ENCODE measurements around the gene COG5.

The COG5 gene

GRCh38 chr7:107313355-107313754, 250.4 kb downstream of the COG5 start:
- Histone ChIP-seq H3K4me3 (ENCODE audit: low read depth, low read length) (no peak overlapping the region), H3K9me3 (ENCODE audit: control insufficient read depth, insufficient read depth, low read length) (no peaks in the 10 kb centered on the region), H3K27me3 (ENCODE audit: control insufficient read depth, insufficient read depth, low read length) (no peaks in the 10 kb centered on the region), H3K36me3 (ENCODE audit: control insufficient read depth, insufficient read depth, low read length) (no peaks in the 10 kb centered on the region), H3K9ac (ENCODE audit: low read depth, low read length) (no peak overlapping the region), H3K4me1 (ENCODE audit: control insufficient read depth, insufficient read depth, low read length) (no peaks in the 10 kb centered on the region)

GRCh38 chr7:107312418-107312817, 251.3 kb downstream of the COG5 start:
- no peaks in the 10 kb centered on the region for H3K9me3 ChIP-seq (ENCODE audit: control insufficient read depth, insufficient read depth, low read length)
- no peak overlapping the region for H3K4me3 ChIP-seq (ENCODE audit: low read depth, low read length)
- no peaks in the 10 kb centered on the region for H3K27me3 ChIP-seq (ENCODE audit: control insufficient read depth, insufficient read depth, low read length)
- no peak overlapping the region for H3K9ac ChIP-seq (ENCODE audit: low read depth, low read length)
- H3K4me1 ChIP-seq (ENCODE audit: control insufficient read depth, insufficient read depth, low read length): no peaks in the 10 kb centered on the region
- H3K36me3 ChIP-seq (ENCODE audit: control insufficient read depth, insufficient read depth, low read length): no peaks in the 10 kb centered on the region

- H3K9ac ChIP-seq (ENCODE audit: low read depth, low read length): no peak overlapping the region
- H3K4me1 ChIP-seq (ENCODE audit: control insufficient read depth, insufficient read depth, low read length): no peaks in the 10 kb centered on the region
- H3K27me3 ChIP-seq (ENCODE audit: control insufficient read depth, insufficient read depth, low read length): no peaks in the 10 kb centered on the region
- H3K36me3 ChIP-seq (ENCODE audit: control insufficient read depth, insufficient read depth, low read length): no peaks in the 10 kb centered on the region
- H3K9me3 ChIP-seq (ENCODE audit: control insufficient read depth, insufficient read depth, low read length): no peaks in the 10 kb centered on the region
- no peak overlapping the region for H3K4me3 ChIP-seq (ENCODE audit: low read depth, low read length)
These were observed 254.4 kb downstream of the COG5 start for GRCh38 chr7:107309296-107309695.

- no peak overlapping the region for H3K9ac ChIP-seq (ENCODE audit: low read depth, low read length)
- no peaks in the 10 kb centered on the region for H3K36me3 ChIP-seq (ENCODE audit: control insufficient read depth, insufficient read depth, low read length)
- H3K27me3 ChIP-seq (ENCODE audit: control insufficient read depth, insufficient read depth, low read length): no peaks in the 10 kb centered on the region
- H3K4me3 ChIP-seq (ENCODE audit: low read depth, low read length): no peak overlapping the region
- H3K4me1 ChIP-seq (ENCODE audit: control insufficient read depth, insufficient read depth, low read length): no peaks in the 10 kb centered on the region
- H3K9me3 ChIP-seq (ENCODE audit: control insufficient read depth, insufficient read depth, low read length): no peaks in the 10 kb centered on the region
These were observed 259.1 kb downstream of the COG5 start for GRCh38 chr7:107304636-107305035.

GRCh38 chr7:107304063-107304462, 259.7 kb downstream of the COG5 start:
- H3K4me1 ChIP-seq (ENCODE audit: control insufficient read depth, insufficient read depth, low read length): no peaks in the 10 kb centered on the region
- no peaks in the 10 kb centered on the region for H3K27me3 ChIP-seq (ENCODE audit: control insufficient read depth, insufficient read depth, low read length)
- H3K36me3 ChIP-seq (ENCODE audit: control insufficient read depth, insufficient read depth, low read length): no peaks in the 10 kb centered on the region
- H3K4me3 ChIP-seq (ENCODE audit: low read depth, low read length): no peak overlapping the region
- H3K9ac ChIP-seq (ENCODE audit: low read depth, low read length): no peak overlapping the region
- H3K9me3 ChIP-seq (ENCODE audit: control insufficient read depth, insufficient read depth, low read length): no peaks in the 10 kb centered on the region

- Histone ChIP-seq H3K4me3 (ENCODE audit: low read depth, low read length) (no peak overlapping the region), H3K27me3 (ENCODE audit: control insufficient read depth, insufficient read depth, low read length) (no peaks in the 10 kb centered on the region), H3K9me3 (ENCODE audit: control insufficient read depth, insufficient read depth, low read length) (no peaks in the 10 kb centered on the region), H3K4me1 (ENCODE audit: control insufficient read depth, insufficient read depth, low read length) (no peaks in the 10 kb centered on the region), H3K36me3 (ENCODE audit: control insufficient read depth, insufficient read depth, low read length) (no peaks in the 10 kb centered on the region), H3K9ac (ENCODE audit: low read depth, low read length) (no peak overlapping the region)
These were observed 261.4 kb downstream of the COG5 start for GRCh38 chr7:107302250-107302847.

- no peak overlapping the region for H3K9ac ChIP-seq (ENCODE audit: low read depth, low read length)
- no peaks in the 10 kb centered on the region for H3K9me3 ChIP-seq (ENCODE audit: control insufficient read depth, insufficient read depth, low read length)
- H3K4me1 ChIP-seq (ENCODE audit: control insufficient read depth, insufficient read depth, low read length): no peaks in the 10 kb centered on the region
- no peak overlapping the region for H3K4me3 ChIP-seq (ENCODE audit: low read depth, low read length)
- H3K36me3 ChIP-seq (ENCODE audit: control insufficient read depth, insufficient read depth, low read length): no peaks in the 10 kb centered on the region
- no peaks in the 10 kb centered on the region for H3K27me3 ChIP-seq (ENCODE audit: control insufficient read depth, insufficient read depth, low read length)
These were observed 269.5 kb downstream of the COG5 start for GRCh38 chr7:107294182-107294581.

GRCh38 chr7:107292591-107292990, 271.1 kb downstream of the COG5 start:
- Histone ChIP-seq H3K36me3 (ENCODE audit: control insufficient read depth, insufficient read depth, low read length) (no peaks in the 10 kb centered on the region), H3K9me3 (ENCODE audit: control insufficient read depth, insufficient read depth, low read length) (no peaks in the 10 kb centered on the region), H3K4me3 (ENCODE audit: low read depth, low read length) (no peak overlapping the region), H3K9ac (ENCODE audit: low read depth, low read length) (no peak overlapping the region), H3K4me1 (ENCODE audit: control insufficient read depth, insufficient read depth, low read length) (no peaks in the 10 kb centered on the region), H3K27me3 (ENCODE audit: control insufficient read depth, insufficient read depth, low read length) (no peaks in the 10 kb centered on the region)

- H3K27me3 ChIP-seq (ENCODE audit: control insufficient read depth, insufficient read depth, low read length): no peaks in the 10 kb centered on the region
These were observed 272.3 kb downstream of the COG5 start for GRCh38 chr7:107291434-107291833.

GRCh38 chr7:107286751-107287621, 276.7 kb downstream of the COG5 start:
- Histone ChIP-seq H3K27me3 (ENCODE audit: control insufficient read depth, insufficient read depth, low read length) (no peaks in the 10 kb centered on the region), H3K9ac (ENCODE audit: low read depth, low read length) (no peak overlapping the region), H3K4me3 (ENCODE audit: low read depth, low read length) (no peak overlapping the region), H3K4me1 (ENCODE audit: control insufficient read depth, insufficient read depth, low read length) (no peaks in the 10 kb centered on the region), H3K36me3 (ENCODE audit: control insufficient read depth, insufficient read depth, low read length) (no peaks in the 10 kb centered on the region), H3K9me3 (ENCODE audit: control insufficient read depth, insufficient read depth, low read length) (no peaks in the 10 kb centered on the region)

More at GRCh38 chr7:107291434-107291833, 272.3 kb downstream of the COG5 start:
- Histone ChIP-seq H3K36me3 (ENCODE audit: control insufficient read depth, insufficient read depth, low read length) (no peaks in the 10 kb centered on the region), H3K4me3 (ENCODE audit: low read depth, low read length) (no peak overlapping the region), H3K9ac (ENCODE audit: low read depth, low read length) (no peak overlapping the region), H3K4me1 (ENCODE audit: control insufficient read depth, insufficient read depth, low read length) (no peaks in the 10 kb centered on the region), H3K9me3 (ENCODE audit: control insufficient read depth, insufficient read depth, low read length) (no peaks in the 10 kb centered on the region)

GRCh38 chr7:107284911-107285479, 278.7 kb downstream of the COG5 start:
- no peaks in the 10 kb centered on the region for H3K9me3 ChIP-seq (ENCODE audit: control insufficient read depth, insufficient read depth, low read length)
- no peak overlapping the region for H3K9ac ChIP-seq (ENCODE audit: low read depth, low read length)
- H3K4me3 ChIP-seq (ENCODE audit: low read depth, low read length): no peak overlapping the region
- H3K27me3 ChIP-seq (ENCODE audit: control insufficient read depth, insufficient read depth, low read length): no peaks in the 10 kb centered on the region
- no peaks in the 10 kb centered on the region for H3K36me3 ChIP-seq (ENCODE audit: control insufficient read depth, insufficient read depth, low read length)
- no peaks in the 10 kb centered on the region for H3K4me1 ChIP-seq (ENCODE audit: control insufficient read depth, insufficient read depth, low read length)

GRCh38 chr7:107277331-107277730, 286.4 kb downstream of the COG5 start:
- Histone ChIP-seq H3K36me3 (ENCODE audit: control insufficient read depth, insufficient read depth, low read length) (no peaks in the 10 kb centered on the region), H3K9ac (ENCODE audit: low read depth, low read length) (no peak overlapping the region), H3K4me3 (ENCODE audit: low read depth, low read length) (no peak overlapping the region), H3K27me3 (ENCODE audit: control insufficient read depth, insufficient read depth, low read length) (no peaks in the 10 kb centered on the region), H3K9me3 (ENCODE audit: control insufficient read depth, insufficient read depth, low read length) (no peaks in the 10 kb centered on the region), H3K4me1 (ENCODE audit: control insufficient read depth, insufficient read depth, low read length) (no peaks in the 10 kb centered on the region)

All from iPS-15b (cell line).